GM18505 (cell line): ENCODE results near the gene NBEA.

Experiments
- ATAC-seq: cut with Tn5 transposase; IDR thresholded peaks from one replicate; pipeline ENCODE4 v1.9.1; 2021; ENCODE audit not compliant: unreplicated experiment
- POLR2A ChIP-seq: IDR thresholded peaks from 4 replicates; pipeline ENCODE4 v1.6.1; 2011; ENCODE audit warnings: borderline replicate concordance; ENCODE audit not compliant: insufficient read depth, insufficient read length; ENCODE audit errors: extremely low read depth

The NBEA gene

GRCh38 chr13:35690581-35691207 is 748.6 kb downstream of the NBEA start:
- no peak for TF ChIP-seq POLR2A
- no peak for ATAC-seq

DNA sequence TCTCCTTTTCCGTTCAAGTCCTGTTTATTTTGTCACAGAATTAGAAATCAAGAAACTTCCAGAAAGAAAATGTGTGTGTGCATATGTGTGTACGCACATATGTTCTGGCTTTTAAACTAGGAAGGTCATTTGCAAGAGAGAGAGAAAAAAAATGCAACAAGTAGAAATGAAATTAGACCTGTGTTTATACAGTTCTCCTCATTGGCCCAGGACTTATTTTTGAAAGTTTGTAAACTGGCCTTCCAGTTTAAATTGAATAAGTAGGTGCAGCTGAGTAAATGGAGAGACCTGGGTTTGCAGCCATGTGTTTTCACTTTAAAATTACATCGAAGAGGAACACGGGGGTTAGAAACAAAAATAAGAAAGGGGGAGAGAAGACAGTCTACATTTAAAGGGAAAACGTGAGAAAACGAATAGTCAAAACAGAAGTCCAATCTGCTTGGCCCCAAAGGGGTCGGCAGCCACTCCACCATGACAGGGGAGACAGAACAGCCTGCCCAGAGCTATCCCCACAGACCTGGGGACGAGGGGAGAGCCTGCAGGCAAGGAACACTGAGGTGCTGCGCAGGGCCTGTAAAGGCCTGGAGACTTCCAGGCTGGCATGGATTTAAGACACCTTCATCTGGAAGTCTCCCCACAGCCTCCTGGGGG is 751.2 kb downstream of the NBEA start:
- ATAC-seq, result no peak
- TF ChIP-seq POLR2A, result no peak

GRCh38 chr13:35694031-35694430 is 752.0 kb downstream of the NBEA start:
- TF ChIP-seq POLR2A, result no peak
- no peak for ATAC-seq

GRCh38 chr13:35694549-35695447 is 752.7 kb downstream of the NBEA start:
- TF ChIP-seq POLR2A, result no peak

DNA sequence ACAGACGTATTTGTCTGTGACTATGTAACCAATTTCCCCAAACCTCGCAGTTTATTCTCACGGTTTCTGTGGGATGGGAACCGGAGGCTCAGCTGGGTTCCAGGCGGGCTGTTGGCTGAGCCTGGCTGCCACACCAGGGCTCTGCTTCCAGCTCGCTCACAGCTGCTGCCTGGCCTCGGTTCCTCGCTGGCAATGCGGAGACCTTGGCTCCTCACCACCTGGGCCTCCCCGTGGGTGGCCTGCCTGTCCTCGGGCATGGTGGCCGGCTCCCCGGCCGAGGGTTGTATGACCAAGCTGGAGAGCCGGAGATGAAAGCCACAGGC is 753.3 kb downstream of the NBEA start:
- TF ChIP-seq POLR2A, result no peak
- ATAC-seq, result no peak

More at GRCh38 chr13:35694549-35695447, 752.7 kb downstream of the NBEA start:
- ATAC-seq, result no peak

DNA sequence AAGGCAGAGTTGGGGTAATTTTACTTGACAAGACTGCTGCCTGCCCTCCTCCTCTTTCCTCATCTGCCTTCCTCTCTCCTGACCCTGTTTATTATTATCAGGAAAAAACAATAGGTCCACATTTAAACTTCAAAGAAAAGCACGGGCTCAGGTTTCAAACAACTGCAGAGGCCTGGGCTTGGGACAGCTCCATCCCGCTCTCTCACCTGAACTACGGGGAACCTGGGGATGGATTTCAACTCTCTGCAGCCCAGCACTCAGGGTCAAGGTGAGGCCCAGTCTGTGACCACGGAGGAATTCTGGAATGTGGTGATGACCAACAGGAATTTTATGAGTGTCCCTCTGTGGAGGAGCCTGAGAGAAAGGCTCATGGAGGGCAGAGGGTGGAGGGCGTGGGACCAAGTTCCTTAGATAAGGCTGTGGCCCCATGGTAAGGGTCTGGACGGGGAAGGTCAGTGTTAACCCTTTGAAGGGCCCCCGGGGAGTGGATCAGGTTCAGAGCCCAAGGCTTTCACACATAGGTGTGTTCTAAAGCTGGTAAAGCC is 755.2 kb downstream of the NBEA start:
- TF ChIP-seq POLR2A, result no peak
- ATAC-seq, result no peak

- ATAC-seq, result no peak
Measured at GRCh38 chr13:35698911-35699576, 757.0 kb downstream of the NBEA start.

DNA sequence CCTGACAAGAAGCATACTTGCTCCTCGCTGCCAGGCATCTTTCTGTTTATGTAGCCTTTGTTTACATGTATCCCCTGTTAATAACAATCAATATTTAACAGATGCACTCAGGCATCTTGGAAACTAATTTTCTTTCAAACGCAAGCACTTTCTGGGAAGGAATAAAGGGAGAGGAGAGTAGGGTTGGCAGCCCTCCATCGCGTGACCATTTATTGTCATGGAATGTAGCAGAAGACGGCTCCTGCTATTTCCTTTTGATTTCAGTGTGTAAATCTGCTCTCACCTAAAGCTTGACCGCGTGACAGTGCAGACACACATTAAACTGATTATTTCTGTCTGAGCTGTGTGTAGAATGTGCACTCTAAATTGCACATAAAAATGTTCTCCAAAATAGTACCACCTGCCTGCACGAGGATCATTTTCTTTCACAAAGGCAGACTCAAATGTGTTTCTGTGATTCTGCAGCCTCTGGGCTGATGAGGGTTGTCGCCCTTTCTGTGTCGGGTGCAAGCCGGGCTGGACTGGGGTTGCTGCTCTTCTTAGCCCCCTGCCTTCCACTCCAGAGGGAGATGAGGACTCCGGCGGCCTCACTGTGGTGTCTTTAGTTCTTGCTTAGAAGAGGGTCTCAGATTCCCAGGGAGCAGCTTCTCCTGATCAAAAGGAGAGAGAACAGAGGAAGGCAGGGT is 757.9 kb downstream of the NBEA start:
- ATAC-seq, result no peak
- TF ChIP-seq POLR2A, result no peak

More at GRCh38 chr13:35698911-35699576, 757.0 kb downstream of the NBEA start:
- TF ChIP-seq POLR2A, result no peak

GRCh38 chr13:35700671-35701070 is 758.6 kb downstream of the NBEA start:
- TF ChIP-seq POLR2A, result no peak
- no peak for ATAC-seq

- no peak for TF ChIP-seq POLR2A
- no peak for ATAC-seq
Measured at GRCh38 chr13:35702316-35702715, 760.2 kb downstream of the NBEA start.

DNA sequence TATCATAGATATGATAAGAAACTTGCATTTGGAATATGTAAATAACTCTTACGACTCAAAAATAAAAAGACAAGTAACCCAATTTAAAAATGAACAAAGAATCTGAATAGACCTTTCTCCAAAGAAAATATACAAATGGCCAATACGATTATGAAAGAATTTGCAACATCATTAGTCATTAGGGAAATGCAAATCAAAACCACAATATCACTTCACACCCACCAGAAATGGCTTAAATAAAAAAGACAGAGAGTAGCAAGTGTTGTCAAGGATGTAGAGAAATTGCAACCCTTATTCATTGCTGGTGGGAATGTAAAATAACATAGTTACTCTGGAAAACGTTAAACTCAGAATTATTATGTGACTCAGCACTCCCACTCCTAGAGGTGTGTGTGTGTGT is 761.0 kb downstream of the NBEA start:
- TF ChIP-seq POLR2A, result no peak
- no peak for ATAC-seq

- ATAC-seq, result no peak
- TF ChIP-seq POLR2A, result no peak
Measured at GRCh38 chr13:35704331-35704730, 762.3 kb downstream of the NBEA start.
